Mesenchymal stem cell (in vitro differentiated cells and primary cell): ENCODE data around the gene SOWAHB.

Source experiments
- DNase-seq: peaks from one replicate; pipeline ENCODE4 v3.0.0-alpha.2; 2013
- H2AFZ ChIP-seq: one replicate; pipeline ENCODE4 v1.6.1; 2013; ENCODE audit warnings: low read depth, mild to moderate bottlenecking, control low read depth, inconsistent platforms, low read length, moderate library complexity
- H2AK5ac ChIP-seq: 2 replicates; pipeline ENCODE4 v1.6.1; 2013; ENCODE audit warnings: low read length, moderate library complexity, mild to moderate bottlenecking, inconsistent platforms; ENCODE audit not compliant: severe bottlenecking
- H2BK120ac ChIP-seq: one replicate; pipeline ENCODE4 v1.6.1; 2013; ENCODE audit warnings: low read depth, mild to moderate bottlenecking, inconsistent platforms, low read length, moderate library complexity
- H2BK12ac ChIP-seq, 2 experiments: one replicate each; pipeline ENCODE4 v1.6.1; 2013; ENCODE audit warnings: inconsistent platforms in 2 of 2, low read length in 2 of 2, mild to moderate bottlenecking in 2 of 2, moderate library complexity in 2 of 2, control low read depth in 1 of 2
- H2BK15ac ChIP-seq: one replicate; pipeline ENCODE4 v1.6.1; 2013; ENCODE audit warnings: mild to moderate bottlenecking, low read depth, inconsistent platforms; ENCODE audit not compliant: poor library complexity, severe bottlenecking
- H2BK5ac ChIP-seq: 2 replicates; pipeline ENCODE4 v1.6.1; 2013; ENCODE audit warnings: low read depth, mild to moderate bottlenecking, low read length, control low read depth, inconsistent platforms; ENCODE audit not compliant: poor library complexity, severe bottlenecking
- H3K14ac ChIP-seq, 2 experiments: one replicate each; pipeline ENCODE4 v1.6.1; 2013; ENCODE audit warnings: inconsistent platforms in 2 of 2, low read length in 2 of 2, control low read depth in 1 of 2, mild to moderate bottlenecking in 1 of 2, moderate library complexity in 1 of 2
- H3K18ac ChIP-seq, 2 experiments: one replicate each; pipeline ENCODE4 v1.6.1; 2013; ENCODE audit warnings: inconsistent platforms in 2 of 2, low read length in 2 of 2, control low read depth in 1 of 2, low read depth in 1 of 2, mild to moderate bottlenecking in 1 of 2
- H3K23ac ChIP-seq, 2 experiments: one replicate each; pipeline ENCODE4 v1.6.1; 2013; ENCODE audit warnings: inconsistent platforms in 2 of 2, low read length in 2 of 2, mild to moderate bottlenecking in 2 of 2, moderate library complexity in 2 of 2, control low read depth in 1 of 2
- H3K27ac ChIP-seq: 2 replicates; pipeline ENCODE4 v1.5.1; 2013; ENCODE audit warnings: mild to moderate bottlenecking, moderate library complexity, low read length, control low read depth, inconsistent platforms; ENCODE audit not compliant: poor library complexity, severe bottlenecking
- H3K27me3 ChIP-seq, 2 experiments: 2 replicates each; pipeline versions ENCODE4 v1.6.1 to v1.7.0; 2013; ENCODE audit warnings: low read length in 2 of 2, mild to moderate bottlenecking in 2 of 2, moderate library complexity in 2 of 2, control low read depth in 1 of 2, inconsistent platforms in 1 of 2; ENCODE audit not compliant: control insufficient read depth in 1 of 2, insufficient read depth in 1 of 2
- H3K36me3 ChIP-seq, 2 experiments: 2 replicates each; pipeline versions ENCODE4 v1.6.1 to v1.7.0; 2013; ENCODE audit warnings: low read length in 2 of 2, control low read depth in 1 of 2, inconsistent platforms in 1 of 2, low read depth in 1 of 2, mild to moderate bottlenecking in 1 of 2; ENCODE audit not compliant: insufficient read depth in 2 of 2, control insufficient read depth in 1 of 2
- H3K4ac ChIP-seq, 2 experiments: one replicate each; pipeline ENCODE4 v1.6.1; 2013; ENCODE audit warnings: inconsistent platforms in 2 of 2, low read length in 2 of 2, mild to moderate bottlenecking in 2 of 2, moderate library complexity in 2 of 2, control low read depth in 1 of 2, low read depth in 1 of 2
- H3K4me1 ChIP-seq: 2 replicates; pipeline ENCODE4 v1.6.1; 2013; ENCODE audit warnings: low read depth, low read length, control low read depth; ENCODE audit not compliant: control insufficient read depth, insufficient read depth
- H3K4me2 ChIP-seq: 2 replicates; pipeline ENCODE4 v1.6.1; 2013; ENCODE audit warnings: low read length, mild to moderate bottlenecking, inconsistent platforms; ENCODE audit not compliant: poor library complexity, severe bottlenecking
- H3K4me3 ChIP-seq, 2 experiments: 2 replicates each; pipeline versions ENCODE4 v1.5.1 to v1.7.0; 2013; ENCODE audit warnings: low read length in 2 of 2, mild to moderate bottlenecking in 2 of 2, control low read depth in 1 of 2, low read depth in 1 of 2; ENCODE audit not compliant: insufficient read depth in 1 of 2
- H3K79me1 ChIP-seq: replicated peaks from 2 replicates; pipeline ENCODE4 v1.6.1; 2013; ENCODE audit warnings: mild to moderate bottlenecking, control low read depth, low read length, inconsistent platforms; ENCODE audit not compliant: poor library complexity, severe bottlenecking
- H3K9ac ChIP-seq: 2 replicates; pipeline ENCODE4 v1.7.0; 2013; ENCODE audit warnings: mild to moderate bottlenecking, low read length, moderate library complexity
- H3K9me3 ChIP-seq: 2 replicates; pipeline ENCODE4 v1.7.0; 2013; ENCODE audit warnings: mild to moderate bottlenecking, low read length; ENCODE audit not compliant: control insufficient read depth
- H4K8ac ChIP-seq: one replicate; pipeline ENCODE4 v1.6.1; 2013; ENCODE audit warnings: inconsistent platforms, mild to moderate bottlenecking, low read length, moderate library complexity
- H4K91ac ChIP-seq: one replicate; pipeline ENCODE4 v1.6.1; 2013; ENCODE audit warnings: mild to moderate bottlenecking, low read length, inconsistent platforms
- WGBS: methylation state at CpG from one replicate; pipeline ENCODE4 v1.1.7; 2013; ENCODE audit warnings: mixed read lengths; 5-methylcytosine and 5-hydroxymethylcytosine counted together

The SOWAHB gene

GRCh38 chr4:76898949-76899645, 1.2 kb upstream of the SOWAHB start:
- no peak overlapping the region for H3K18ac ChIP-seq
- WGBS: 62% methylated on average over 3 of the region's 4 CpGs

GRCh38 chr4:76898385-76898692, 395 bp upstream of the SOWAHB start:
- no peak overlapping the region for H3K14ac ChIP-seq
- H3K4ac ChIP-seq: peak overlapping the region in 1 of 2 experiments; percentile 32
- no peak overlapping the region for H3K9ac ChIP-seq
- DNase-seq: no peak
- no peak overlapping the region for H2AFZ ChIP-seq
- peak overlapping the region in 1 of 2 experiments; percentile 14 for H3K23ac ChIP-seq
- H4K91ac ChIP-seq: no peak overlapping the region
- H3K9me3 ChIP-seq: no peaks in the 10 kb centered on the region
- peaks cover 15% of the 10 kb centered on the region for H3K4me1 ChIP-seq
- H2BK12ac ChIP-seq: no peak overlapping the region
- WGBS: 14% methylated on average over 13 of the region's 14 CpGs
- peaks cover 14 to 66% of the 10 kb centered on the region in 2 experiments for H3K27me3 ChIP-seq
- no peaks in the 10 kb centered on the region for H3K36me3 ChIP-seq
- no peak overlapping the region for H2BK120ac ChIP-seq
- H3K79me1 ChIP-seq: no peaks in the 10 kb centered on the region
- H2BK15ac ChIP-seq: no peak overlapping the region
- no peak overlapping the region for H2AK5ac ChIP-seq
- peak overlapping the region; percentile 99 for H3K4me2 ChIP-seq
- H4K8ac ChIP-seq: no peak overlapping the region
- H2BK5ac ChIP-seq: no peak overlapping the region
- peak overlapping the region; percentile 62 for H3K4me3 ChIP-seq
- H3K27ac ChIP-seq: no peak overlapping the region
- H3K18ac ChIP-seq: peak overlapping the region in 1 of 2 experiments; percentile 6

More at GRCh38 chr4:76898949-76899645, 1.2 kb upstream of the SOWAHB start:
- no peaks in the 10 kb centered on the region for H3K79me1 ChIP-seq
- H3K27me3 ChIP-seq: peaks cover 14 to 66% of the 10 kb centered on the region in 2 experiments
- H3K4me3 ChIP-seq: no peak overlapping the region
- H2BK15ac ChIP-seq: no peak overlapping the region
- no peak overlapping the region for H3K14ac ChIP-seq
- DNase-seq: no peak
- H3K23ac ChIP-seq: no peak overlapping the region
- no peak overlapping the region for H4K91ac ChIP-seq
- H3K9ac ChIP-seq: no peak overlapping the region
- no peak overlapping the region for H2BK120ac ChIP-seq
- H2BK5ac ChIP-seq: no peak overlapping the region
- no peak overlapping the region for H4K8ac ChIP-seq
- no peaks in the 10 kb centered on the region for H3K9me3 ChIP-seq
- H3K36me3 ChIP-seq: no peaks in the 10 kb centered on the region
- no peak overlapping the region for H3K27ac ChIP-seq
- H2AFZ ChIP-seq: no peak overlapping the region
- no peak overlapping the region for H2BK12ac ChIP-seq
- H2AK5ac ChIP-seq: no peak overlapping the region
- no peak overlapping the region for H3K4ac ChIP-seq
- peaks cover 15% of the 10 kb centered on the region for H3K4me1 ChIP-seq
- no peak overlapping the region for H3K4me2 ChIP-seq

- H3K4ac ChIP-seq: no peak overlapping the region
- H3K4me1 ChIP-seq: peaks cover 15% of the 10 kb centered on the region
- H3K9ac ChIP-seq: no peak overlapping the region
- H2AK5ac ChIP-seq: no peak overlapping the region
- no peaks in the 10 kb centered on the region for H3K79me1 ChIP-seq
- H3K9me3 ChIP-seq: no peaks in the 10 kb centered on the region
- WGBS: 4% methylated on average over 74 of the region's 82 CpGs
- H3K36me3 ChIP-seq: no peaks in the 10 kb centered on the region
- peak overlapping the region in 1 of 2 experiments; percentile 41 for H3K14ac ChIP-seq
- no peak overlapping the region for H2BK120ac ChIP-seq
- peak overlapping the region; percentile 45 for H2BK15ac ChIP-seq
- peak; percentile 44 for DNase-seq
- peak overlapping the region; percentile 30 to 48 for H2BK12ac ChIP-seq
- H4K8ac ChIP-seq: no peak overlapping the region
- peak overlapping the region; percentile 99 for H3K4me2 ChIP-seq
- H3K18ac ChIP-seq: peak overlapping the region; percentile 70 to 80
- peaks cover 14 to 76% of the 10 kb centered on the region in 2 experiments for H3K27me3 ChIP-seq
- no peak overlapping the region for H4K91ac ChIP-seq
- H3K27ac ChIP-seq: no peak overlapping the region
- peak overlapping the region in 1 of 2 experiments; percentile 83 for H3K23ac ChIP-seq
- peak overlapping the region; percentile 62 for H3K4me3 ChIP-seq
- peak overlapping the region; percentile 81 for H2AFZ ChIP-seq
- H2BK5ac ChIP-seq: no peak overlapping the region
Observed at GRCh38 chr4:76896614-76897535, 1.1 kb downstream of the SOWAHB start.

DNA sequence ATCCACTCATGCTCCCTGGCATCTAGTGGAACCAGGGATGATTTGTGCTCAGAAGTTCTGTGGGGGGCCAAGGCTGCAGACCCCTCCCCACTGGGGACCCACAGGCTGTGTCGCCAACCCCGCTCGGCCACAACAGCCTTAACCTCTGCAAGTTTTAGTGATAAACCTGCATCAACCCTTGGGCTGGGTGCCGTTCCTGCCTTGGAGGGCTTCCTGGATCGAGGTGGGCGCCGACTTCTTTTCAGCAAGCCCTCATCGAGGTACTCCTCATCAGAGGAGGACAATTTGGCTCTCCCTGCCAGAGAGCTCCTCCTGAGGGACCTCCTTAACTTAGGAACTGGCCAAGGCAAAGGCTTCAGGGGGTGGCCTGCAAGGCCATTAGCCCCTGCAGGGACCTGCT, 1.9 kb downstream of the SOWAHB start:
- Histone ChIP-seq H3K36me3 (no peaks in the 10 kb centered on the region), H3K4me2 (no peak overlapping the region), H3K9ac (no peak overlapping the region), H2AFZ (no peak overlapping the region), H2BK120ac (no peak overlapping the region), H3K14ac (no peak overlapping the region), H3K4me1 (peaks cover 15% of the 10 kb centered on the region), H3K27me3 (peaks cover 15 to 70% of the 10 kb centered on the region in 2 experiments), H2BK15ac (no peak overlapping the region), H4K8ac (no peak overlapping the region), H2BK12ac (no peak overlapping the region), H2AK5ac (no peak overlapping the region), H2BK5ac (no peak overlapping the region), H4K91ac (no peak overlapping the region), H3K23ac (peak overlapping the region; percentile 5 to 94), H3K79me1 (no peaks in the 10 kb centered on the region), H3K27ac (no peak overlapping the region), H3K9me3 (no peaks in the 10 kb centered on the region), H3K4me3 (no peak overlapping the region), H3K4ac (no peak overlapping the region), H3K18ac (no peak overlapping the region)
- 95% methylated on average over 8 of the region's 8 CpGs for WGBS
- no peak for DNase-seq
